Neural progenitor cell (in vitro differentiated cells): ENCODE data around the gene DENND4C.

Experiments
- EZH2 ChIP-seq: fragments of 200-600 bp; sonication (generic); IDR thresholded peaks from 2 replicates; pipeline ENCODE4 v1.6.1; 2017; ENCODE audit warnings: antibody characterized with exemption, mild to moderate bottlenecking, moderate library complexity
- EZH2phosphoT487 ChIP-seq: fragments of 200-600 bp; sonication (generic); IDR thresholded peaks from 2 replicates; pipeline ENCODE4 v1.6.1; 2017; ENCODE audit warnings: antibody characterized with exemption
- TF ChIP-seq, protein P1 (sequence below): fragments of 200-600 bp; sonication (generic); IDR thresholded peaks from 2 replicates; pipeline ENCODE4 v1.5.1; 2017; ENCODE audit warnings: antibody characterized with exemption, mild to moderate bottlenecking

DNA sequence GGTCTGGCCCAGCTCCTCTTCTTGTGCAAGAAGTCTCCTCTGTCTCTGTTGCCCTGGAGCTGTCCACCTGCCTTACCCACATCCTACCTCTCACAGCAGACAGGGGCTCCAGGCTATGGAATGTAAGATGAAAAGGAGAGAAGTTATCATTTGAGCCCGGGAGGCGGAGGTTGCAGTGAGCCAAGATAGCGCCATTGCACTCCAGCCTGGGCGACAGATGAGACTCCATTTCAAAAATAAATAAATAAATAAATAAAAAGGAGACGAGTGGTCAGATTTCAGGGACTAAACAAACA is 37.5 kb upstream of the DENND4C start:
- TF ChIP-seq EZH2phosphoT487 = no peak
- TF ChIP-seq, protein P1, sequence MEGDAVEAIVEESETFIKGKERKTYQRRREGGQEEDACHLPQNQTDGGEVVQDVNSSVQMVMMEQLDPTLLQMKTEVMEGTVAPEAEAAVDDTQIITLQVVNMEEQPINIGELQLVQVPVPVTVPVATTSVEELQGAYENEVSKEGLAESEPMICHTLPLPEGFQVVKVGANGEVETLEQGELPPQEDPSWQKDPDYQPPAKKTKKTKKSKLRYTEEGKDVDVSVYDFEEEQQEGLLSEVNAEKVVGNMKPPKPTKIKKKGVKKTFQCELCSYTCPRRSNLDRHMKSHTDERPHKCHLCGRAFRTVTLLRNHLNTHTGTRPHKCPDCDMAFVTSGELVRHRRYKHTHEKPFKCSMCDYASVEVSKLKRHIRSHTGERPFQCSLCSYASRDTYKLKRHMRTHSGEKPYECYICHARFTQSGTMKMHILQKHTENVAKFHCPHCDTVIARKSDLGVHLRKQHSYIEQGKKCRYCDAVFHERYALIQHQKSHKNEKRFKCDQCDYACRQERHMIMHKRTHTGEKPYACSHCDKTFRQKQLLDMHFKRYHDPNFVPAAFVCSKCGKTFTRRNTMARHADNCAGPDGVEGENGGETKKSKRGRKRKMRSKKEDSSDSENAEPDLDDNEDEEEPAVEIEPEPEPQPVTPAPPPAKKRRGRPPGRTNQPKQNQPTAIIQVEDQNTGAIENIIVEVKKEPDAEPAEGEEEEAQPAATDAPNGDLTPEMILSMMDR = no peak
- TF ChIP-seq EZH2 = no peak
